ENCODE data around the gene NDST1. TPM values are rescaled to one million over a fixed set of nuclear protein-coding genes. Genes with fewer than 3 reads are reported as not detected.

NDST1 gene
- total and polyA plus RNA-seq, 2 of the 8 experiments (the other 6 are each of a cell fraction or from before 2014, with no cell fraction given) = 27.0 to 72.0 TPM

DNA sequence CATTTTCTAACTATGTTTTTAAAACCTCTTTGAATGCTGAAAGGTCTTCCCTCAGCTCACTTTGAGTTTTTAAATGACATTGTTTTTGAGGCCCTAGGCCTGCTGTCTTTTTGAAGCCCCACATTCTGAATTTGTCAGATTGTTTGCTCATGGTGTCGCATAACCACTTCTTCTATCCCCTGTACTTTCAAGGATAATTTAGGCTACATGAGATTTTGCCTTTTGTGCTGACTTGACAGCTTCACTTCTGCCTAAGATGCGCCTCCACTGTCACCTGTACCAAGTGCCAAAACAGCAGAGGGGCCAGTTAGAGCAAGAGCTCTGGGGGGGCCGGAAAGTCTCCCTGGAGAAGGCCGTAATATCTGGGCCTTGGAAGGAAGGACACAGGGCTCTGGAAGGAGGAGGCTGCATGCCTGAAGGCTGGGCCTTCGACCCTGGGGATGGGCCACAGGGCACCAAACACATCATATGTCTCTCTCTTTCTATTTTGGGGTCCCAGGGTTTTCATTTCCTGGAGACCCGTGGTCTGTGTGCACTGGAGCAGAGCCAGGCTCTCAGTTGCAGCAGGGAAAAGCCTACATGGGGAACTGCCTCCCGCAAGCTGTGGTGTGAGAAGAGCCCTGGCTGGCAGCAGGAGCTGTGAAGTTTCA, 49.1 kb downstream of the NDST1 start:
- no peak overlapping the region for H2BK15ac ChIP-seq (ENCODE audit: low read length)
- H4K20me1 ChIP-seq (replicated peaks in 1 of 2; ENCODE audit: control insufficient read depth in 1 of 2, insufficient read depth in 2 of 2, low read length in 2 of 2) = peaks cover 0 to 2% of the 10 kb centered on the region in 2 experiments
- no peaks in the 10 kb centered on the region for H3K23me2 ChIP-seq (ENCODE audit: low read depth, low read length)
- no peak overlapping the region for H4K8ac ChIP-seq (ENCODE audit: extremely low read depth, insufficient read depth, low read length)
- H3K23ac ChIP-seq (ENCODE audit: insufficient read length) = no peak overlapping the region
- no peaks in the 10 kb centered on the region for H3K9me3 ChIP-seq (ENCODE audit: insufficient read depth in 2 of 2, low read depth in 1 of 2, low read length in 1 of 2)
- H3K56ac ChIP-seq (replicated peaks; ENCODE audit: insufficient read length, low read depth, low read length) = no peak overlapping the region
- CTCF ChIA-PET (ENCODE audit: partially characterized antibody) = interaction anchor here (0.7 to 14.7 kb wide), 9 partner anchors 12 to 179 kb away, joined by 3 to 303 read pairs (median 5); partner anchors contain the start of gene MYOZ3
- no peak overlapping the region for H2BK5ac ChIP-seq (ENCODE audit: low read depth, low read length)
- no peaks in the 10 kb centered on the region for H3K79me1 ChIP-seq (ENCODE audit: low read depth, low read length)
- H4K5ac ChIP-seq (ENCODE audit: insufficient read length, low read depth, low read length) = no peak overlapping the region
- FAIRE-seq = no peak
- no peak overlapping the region for H3K14ac ChIP-seq (ENCODE audit: insufficient read length)
- H3K4ac ChIP-seq (replicated peaks; ENCODE audit: insufficient read length, low read depth, low read length) = no peak overlapping the region
- no peak overlapping the region for H3K4me3 ChIP-seq (ENCODE audit: extremely low read depth in 1 of 4, insufficient read depth in 2 of 4, low read depth in 3 of 4, low read length in 4 of 4)
- H4K91ac ChIP-seq (replicated peaks; ENCODE audit: insufficient read length, low read length) = no peak overlapping the region
- H3K4me2 ChIP-seq (ENCODE audit: insufficient read depth in 1 of 2, low read depth in 2 of 2, low read length in 2 of 2) = no peak overlapping the region
- H3K9ac ChIP-seq (replicated peaks in 1 of 4; ENCODE audit: extremely low read depth in 1 of 4, low read depth in 3 of 4, low read length in 3 of 4) = no peak overlapping the region
- TF ChIP-seq, protein P1, sequence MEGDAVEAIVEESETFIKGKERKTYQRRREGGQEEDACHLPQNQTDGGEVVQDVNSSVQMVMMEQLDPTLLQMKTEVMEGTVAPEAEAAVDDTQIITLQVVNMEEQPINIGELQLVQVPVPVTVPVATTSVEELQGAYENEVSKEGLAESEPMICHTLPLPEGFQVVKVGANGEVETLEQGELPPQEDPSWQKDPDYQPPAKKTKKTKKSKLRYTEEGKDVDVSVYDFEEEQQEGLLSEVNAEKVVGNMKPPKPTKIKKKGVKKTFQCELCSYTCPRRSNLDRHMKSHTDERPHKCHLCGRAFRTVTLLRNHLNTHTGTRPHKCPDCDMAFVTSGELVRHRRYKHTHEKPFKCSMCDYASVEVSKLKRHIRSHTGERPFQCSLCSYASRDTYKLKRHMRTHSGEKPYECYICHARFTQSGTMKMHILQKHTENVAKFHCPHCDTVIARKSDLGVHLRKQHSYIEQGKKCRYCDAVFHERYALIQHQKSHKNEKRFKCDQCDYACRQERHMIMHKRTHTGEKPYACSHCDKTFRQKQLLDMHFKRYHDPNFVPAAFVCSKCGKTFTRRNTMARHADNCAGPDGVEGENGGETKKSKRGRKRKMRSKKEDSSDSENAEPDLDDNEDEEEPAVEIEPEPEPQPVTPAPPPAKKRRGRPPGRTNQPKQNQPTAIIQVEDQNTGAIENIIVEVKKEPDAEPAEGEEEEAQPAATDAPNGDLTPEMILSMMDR (IDR thresholded peaks at IDR 0.05; ENCODE audit: control extremely low read depth in 1 of 3, insufficient read depth in 1 of 3, low read depth in 1 of 3, low read length in 3 of 3) = no peak
- TF ChIP-seq CEBPB (IDR thresholded peaks at IDR 0.05; ENCODE audit: low read depth, low read length) = no peak
- TF ChIP-seq CHD2 (IDR thresholded peaks at IDR 0.05; ENCODE audit: low read length) = no peak
- TF ChIP-seq GABPA (IDR thresholded peaks at IDR 0.05; ENCODE audit: borderline replicate concordance, insufficient read depth, low read length) = no peak
- no peak for TF ChIP-seq KDM5A (IDR thresholded peaks at IDR 0.05; ENCODE audit: low read length)
- TF ChIP-seq SP4 (IDR thresholded peaks at IDR 0.05; ENCODE audit: low read length) = no peak
- no peak for TF ChIP-seq SUZ12 (IDR thresholded peaks at IDR 0.05; ENCODE audit: low read length)
- WGBS, 2 experiments (ENCODE audit: extremely low coverage in 1 of 2, insufficient coverage in 1 of 2, insufficient read length in 1 of 2, insufficient replicate concordance in 2 of 2, low coverage in 1 of 2, low lambda C conversion rate in 2 of 2, missing lambda C conversion rate in 1 of 2) = 88% methylated on average over 7 of the region's 7 CpGs; no CpG with 5 or more reads in 1 of the 2 experiments
- no peak overlapping the region for H2AK5ac ChIP-seq (ENCODE audit: low read depth, low read length)
- H2BK12ac ChIP-seq (ENCODE audit: low read depth, low read length) = no peak overlapping the region
- H3K4me1 ChIP-seq (replicated peaks in 1 of 4; ENCODE audit: control insufficient read depth in 3 of 4, insufficient read depth in 4 of 4, low read length in 3 of 4) = peaks cover 2 to 9% (median 4%) of the 10 kb centered on the region in 4 experiments
- H3K18ac ChIP-seq (ENCODE audit: extremely low read depth, low read length) = no peak overlapping the region
- H3K79me2 ChIP-seq (ENCODE audit: control insufficient read depth in 1 of 2, insufficient read depth in 2 of 2, low read length in 2 of 2) = no peaks in the 10 kb centered on the region
- peaks cover 5 to 26% (median 12%) of the 10 kb centered on the region in 4 experiments; a peak in 7 of 8 replicates for H3K36me3 ChIP-seq (ENCODE audit: control insufficient read depth in 2 of 4, insufficient read depth in 4 of 4, low read length in 3 of 4)
- H3K27ac ChIP-seq (ENCODE audit: low read depth, low read length) = no peak overlapping the region
- no peak for DNase-seq (ENCODE audit: low read depth in 1 of 2, low spot score in 2 of 2)
- H2AFZ ChIP-seq (ENCODE audit: low read length) = no peak overlapping the region
- POLR2A ChIA-PET (ENCODE audit: partially characterized antibody) = interaction anchor here (0.7 to 6.0 kb wide), 10 partner anchors 16 to 520 kb away, joined by 3 to 28 read pairs (median 3); partner anchors contain the start of gene RBM22
- H2BK20ac ChIP-seq (ENCODE audit: low read length) = no peak overlapping the region
- no peaks in the 10 kb centered on the region for H3K27me3 ChIP-seq (replicated peaks in 1 of 4; ENCODE audit: control insufficient read depth in 3 of 4, extremely low read depth in 1 of 4, insufficient read depth in 3 of 4, low read length in 3 of 4)
- no peak overlapping the region for H2BK120ac ChIP-seq (replicated peaks; ENCODE audit: low read depth, low read length)
